ENCODE results near the gene CDH4.

The CDH4 gene

GRCh38 chr20:61217848-61218247 is 34.2 kb upstream of the CDH4 start:
- no peaks in the 10 kb centered on the region for H3K27me3 ChIP-seq (ENCODE audit: insufficient read depth, low read length, poor library complexity)
- H3K56ac ChIP-seq (ENCODE audit: low read length) = no peak overlapping the region

GRCh38 chr20:61219021-61219431 is 33.0 kb upstream of the CDH4 start:
- no peak overlapping the region for H2AK5ac ChIP-seq (ENCODE audit: low read length)
- no peak for DNase-seq
- H3K79me1 ChIP-seq (ENCODE audit: low read length) = no peaks in the 10 kb centered on the region
- H3K79me2 ChIP-seq (ENCODE audit: control insufficient read depth, insufficient read depth, low read length) = no peaks in the 10 kb centered on the region
- H3K4ac ChIP-seq (ENCODE audit: low read depth, low read length) = no peak overlapping the region
- H2BK5ac ChIP-seq (ENCODE audit: low read length) = no peak overlapping the region
- H2BK15ac ChIP-seq (replicated peaks; ENCODE audit: low read depth) = no peak overlapping the region
- H4K5ac ChIP-seq (ENCODE audit: low read length) = no peak overlapping the region
- H3K18ac ChIP-seq (ENCODE audit: low read length) = no peak overlapping the region
- no peak overlapping the region for H4K8ac ChIP-seq (ENCODE audit: low read depth, low read length)
- H3K36me3 ChIP-seq (ENCODE audit: control insufficient read depth, insufficient read depth, low read length) = no peaks in the 10 kb centered on the region
- no peaks in the 10 kb centered on the region for H3K27me3 ChIP-seq (ENCODE audit: insufficient read depth, low read length, poor library complexity)
- no peak overlapping the region for H3K9ac ChIP-seq (ENCODE audit: low read length)
- no peak overlapping the region for H3K4me2 ChIP-seq (ENCODE audit: low read length)
- no peak overlapping the region for H2BK120ac ChIP-seq (ENCODE audit: low read depth, low read length)
- H3K56ac ChIP-seq (ENCODE audit: low read length) = no peak overlapping the region
- no peak overlapping the region for H3K23ac ChIP-seq (ENCODE audit: low read length)
- no peak overlapping the region for H3K4me3 ChIP-seq (ENCODE audit: low read length)
- no peak overlapping the region for H3K27ac ChIP-seq (ENCODE audit: low read depth, low read length)
- no peaks in the 10 kb centered on the region for H3K4me1 ChIP-seq (ENCODE audit: control insufficient read depth, low read depth, low read length)

More at GRCh38 chr20:61217848-61218247, 34.2 kb upstream of the CDH4 start:
- no peak overlapping the region for H3K4me3 ChIP-seq (ENCODE audit: low read length)
- H2BK120ac ChIP-seq (ENCODE audit: low read depth, low read length) = no peak overlapping the region
- no peaks in the 10 kb centered on the region for H3K4me1 ChIP-seq (ENCODE audit: control insufficient read depth, low read depth, low read length)
- H2BK5ac ChIP-seq (ENCODE audit: low read length) = no peak overlapping the region
- H3K4me2 ChIP-seq (ENCODE audit: low read length) = no peak overlapping the region
- no peak overlapping the region for H3K23ac ChIP-seq (ENCODE audit: low read length)
- no peaks in the 10 kb centered on the region for H3K79me2 ChIP-seq (ENCODE audit: control insufficient read depth, insufficient read depth, low read length)
- no peak overlapping the region for H2BK15ac ChIP-seq (replicated peaks; ENCODE audit: low read depth)
- H3K36me3 ChIP-seq (ENCODE audit: control insufficient read depth, insufficient read depth, low read length) = no peaks in the 10 kb centered on the region
- H4K8ac ChIP-seq (ENCODE audit: low read depth, low read length) = no peak overlapping the region
- DNase-seq = no peak
- H3K9ac ChIP-seq (ENCODE audit: low read length) = no peak overlapping the region
- no peaks in the 10 kb centered on the region for H3K79me1 ChIP-seq (ENCODE audit: low read length)
- no peak overlapping the region for H3K4ac ChIP-seq (ENCODE audit: low read depth, low read length)
- no peak overlapping the region for H3K18ac ChIP-seq (ENCODE audit: low read length)
- no peak overlapping the region for H2AK5ac ChIP-seq (ENCODE audit: low read length)
- no peak overlapping the region for H3K27ac ChIP-seq (ENCODE audit: low read depth, low read length)
- no peak overlapping the region for H4K5ac ChIP-seq (ENCODE audit: low read length)
- WGBS (ENCODE audit: extremely low coverage, insufficient coverage, low lambda C conversion rate) = no CpG with 5 or more reads among the region's 1 CpG

- WGBS (ENCODE audit: extremely low coverage, insufficient coverage, low lambda C conversion rate) = no CpG with 5 or more reads among the region's 4 CpGs
- Histone ChIP-seq H3K27me3 (ENCODE audit: insufficient read depth, low read length, poor library complexity) (no peaks in the 10 kb centered on the region), H3K18ac (ENCODE audit: low read length) (no peak overlapping the region), H2BK120ac (ENCODE audit: low read depth, low read length) (no peak overlapping the region), H3K56ac (ENCODE audit: low read length) (no peak overlapping the region), H4K5ac (ENCODE audit: low read length) (no peak overlapping the region), H3K27ac (ENCODE audit: low read depth, low read length) (no peak overlapping the region), H2AK5ac (ENCODE audit: low read length) (no peak overlapping the region), H3K4me1 (ENCODE audit: control insufficient read depth, low read depth, low read length) (no peaks in the 10 kb centered on the region), H2BK5ac (ENCODE audit: low read length) (no peak overlapping the region), H3K36me3 (ENCODE audit: control insufficient read depth, insufficient read depth, low read length) (no peaks in the 10 kb centered on the region), H4K8ac (ENCODE audit: low read depth, low read length) (no peak overlapping the region), H3K4me2 (ENCODE audit: low read length) (no peak overlapping the region), H3K79me1 (ENCODE audit: low read length) (no peaks in the 10 kb centered on the region), H3K9ac (ENCODE audit: low read length) (no peak overlapping the region), H3K4ac (ENCODE audit: low read depth, low read length) (no peak overlapping the region), H2BK15ac (replicated peaks; ENCODE audit: low read depth) (no peak overlapping the region), H3K4me3 (ENCODE audit: low read length) (no peak overlapping the region), H3K23ac (ENCODE audit: low read length) (no peak overlapping the region), H3K79me2 (ENCODE audit: control insufficient read depth, insufficient read depth, low read length) (no peaks in the 10 kb centered on the region)
- no peak for DNase-seq
Measured at GRCh38 chr20:61220131-61220530, 31.9 kb upstream of the CDH4 start.

GRCh38 chr20:61220626-61221325 is 31.3 kb upstream of the CDH4 start:
- no peak for DNase-seq
- H3K27ac ChIP-seq (ENCODE audit: low read depth, low read length) = no peak overlapping the region
- no peak overlapping the region for H2BK5ac ChIP-seq (ENCODE audit: low read length)
- no CpG with 5 or more reads among the region's 17 CpGs for WGBS (ENCODE audit: extremely low coverage, insufficient coverage, low lambda C conversion rate)
- no peak overlapping the region for H3K9ac ChIP-seq (ENCODE audit: low read length)
- no peak overlapping the region for H2AK5ac ChIP-seq (ENCODE audit: low read length)
- no peak overlapping the region for H4K8ac ChIP-seq (ENCODE audit: low read depth, low read length)
- H3K56ac ChIP-seq (ENCODE audit: low read length) = no peak overlapping the region
- no peaks in the 10 kb centered on the region for H3K79me2 ChIP-seq (ENCODE audit: control insufficient read depth, insufficient read depth, low read length)
- H2BK120ac ChIP-seq (ENCODE audit: low read depth, low read length) = no peak overlapping the region
- H2BK15ac ChIP-seq (replicated peaks; ENCODE audit: low read depth) = no peak overlapping the region
- no peak overlapping the region for H3K18ac ChIP-seq (ENCODE audit: low read length)
- no peaks in the 10 kb centered on the region for H3K27me3 ChIP-seq (ENCODE audit: insufficient read depth, low read length, poor library complexity)
- no peaks in the 10 kb centered on the region for H3K36me3 ChIP-seq (ENCODE audit: control insufficient read depth, insufficient read depth, low read length)
- no peak overlapping the region for H3K4me3 ChIP-seq (ENCODE audit: low read length)
- H3K79me1 ChIP-seq (ENCODE audit: low read length) = no peaks in the 10 kb centered on the region
- no peak overlapping the region for H4K5ac ChIP-seq (ENCODE audit: low read length)
- no peak overlapping the region for H3K23ac ChIP-seq (ENCODE audit: low read length)
- no peak overlapping the region for H3K4me2 ChIP-seq (ENCODE audit: low read length)
- no peak overlapping the region for H3K4ac ChIP-seq (ENCODE audit: low read depth, low read length)
- no peaks in the 10 kb centered on the region for H3K4me1 ChIP-seq (ENCODE audit: control insufficient read depth, low read depth, low read length)

- H3K4me3 ChIP-seq (ENCODE audit: low read length) = no peak overlapping the region
- H3K4ac ChIP-seq (ENCODE audit: low read depth, low read length) = no peak overlapping the region
- H4K8ac ChIP-seq (ENCODE audit: low read depth, low read length) = no peak overlapping the region
- H2AK5ac ChIP-seq (ENCODE audit: low read length) = no peak overlapping the region
- WGBS (ENCODE audit: extremely low coverage, insufficient coverage, low lambda C conversion rate) = no CpG with 5 or more reads among the region's 3 CpGs
- H2BK15ac ChIP-seq (replicated peaks; ENCODE audit: low read depth) = no peak overlapping the region
- no peak overlapping the region for H3K27ac ChIP-seq (ENCODE audit: low read depth, low read length)
- H3K27me3 ChIP-seq (ENCODE audit: insufficient read depth, low read length, poor library complexity) = no peaks in the 10 kb centered on the region
- H3K4me2 ChIP-seq (ENCODE audit: low read length) = no peak overlapping the region
- H3K9ac ChIP-seq (ENCODE audit: low read length) = no peak overlapping the region
- no peak overlapping the region for H3K56ac ChIP-seq (ENCODE audit: low read length)
- H3K23ac ChIP-seq (ENCODE audit: low read length) = no peak overlapping the region
- no peak overlapping the region for H2BK120ac ChIP-seq (ENCODE audit: low read depth, low read length)
- H3K18ac ChIP-seq (ENCODE audit: low read length) = no peak overlapping the region
- H3K79me1 ChIP-seq (ENCODE audit: low read length) = no peaks in the 10 kb centered on the region
- H4K5ac ChIP-seq (ENCODE audit: low read length) = no peak overlapping the region
- H2BK5ac ChIP-seq (ENCODE audit: low read length) = no peak overlapping the region
- H3K36me3 ChIP-seq (ENCODE audit: control insufficient read depth, insufficient read depth, low read length) = no peaks in the 10 kb centered on the region
- no peak for DNase-seq
- H3K4me1 ChIP-seq (ENCODE audit: control insufficient read depth, low read depth, low read length) = no peaks in the 10 kb centered on the region
- H3K79me2 ChIP-seq (ENCODE audit: control insufficient read depth, insufficient read depth, low read length) = no peaks in the 10 kb centered on the region
Measured at GRCh38 chr20:61222699-61223098, 29.4 kb upstream of the CDH4 start.

- H3K4me1 ChIP-seq (ENCODE audit: control insufficient read depth, low read depth, low read length) = no peaks in the 10 kb centered on the region
- H3K9ac ChIP-seq (ENCODE audit: low read length) = no peak overlapping the region
- no peak for DNase-seq
- WGBS (ENCODE audit: extremely low coverage, insufficient coverage, low lambda C conversion rate) = no CpG with 5 or more reads among the region's 10 CpGs
- no peak overlapping the region for H3K18ac ChIP-seq (ENCODE audit: low read length)
- no peak overlapping the region for H3K4ac ChIP-seq (ENCODE audit: low read depth, low read length)
- no peak overlapping the region for H3K56ac ChIP-seq (ENCODE audit: low read length)
- H3K23ac ChIP-seq (ENCODE audit: low read length) = no peak overlapping the region
- H3K79me1 ChIP-seq (ENCODE audit: low read length) = no peaks in the 10 kb centered on the region
- no peaks in the 10 kb centered on the region for H3K79me2 ChIP-seq (ENCODE audit: control insufficient read depth, insufficient read depth, low read length)
- no peak overlapping the region for H2BK120ac ChIP-seq (ENCODE audit: low read depth, low read length)
- H3K36me3 ChIP-seq (ENCODE audit: control insufficient read depth, insufficient read depth, low read length) = no peaks in the 10 kb centered on the region
- H2AK5ac ChIP-seq (ENCODE audit: low read length) = no peak overlapping the region
- no peak overlapping the region for H2BK15ac ChIP-seq (replicated peaks; ENCODE audit: low read depth)
- H3K4me3 ChIP-seq (ENCODE audit: low read length) = no peak overlapping the region
- no peak overlapping the region for H3K4me2 ChIP-seq (ENCODE audit: low read length)
- H3K27ac ChIP-seq (ENCODE audit: low read depth, low read length) = no peak overlapping the region
- H2BK5ac ChIP-seq (ENCODE audit: low read length) = no peak overlapping the region
- no peak overlapping the region for H4K5ac ChIP-seq (ENCODE audit: low read length)
- no peak overlapping the region for H4K8ac ChIP-seq (ENCODE audit: low read depth, low read length)
- no peaks in the 10 kb centered on the region for H3K27me3 ChIP-seq (ENCODE audit: insufficient read depth, low read length, poor library complexity)
Measured at GRCh38 chr20:61223121-61223520, 28.9 kb upstream of the CDH4 start.

Measured in mesendoderm (in vitro differentiated cells).